ENCODE data around the gene CCDC197.

CCDC197 gene

DNA sequence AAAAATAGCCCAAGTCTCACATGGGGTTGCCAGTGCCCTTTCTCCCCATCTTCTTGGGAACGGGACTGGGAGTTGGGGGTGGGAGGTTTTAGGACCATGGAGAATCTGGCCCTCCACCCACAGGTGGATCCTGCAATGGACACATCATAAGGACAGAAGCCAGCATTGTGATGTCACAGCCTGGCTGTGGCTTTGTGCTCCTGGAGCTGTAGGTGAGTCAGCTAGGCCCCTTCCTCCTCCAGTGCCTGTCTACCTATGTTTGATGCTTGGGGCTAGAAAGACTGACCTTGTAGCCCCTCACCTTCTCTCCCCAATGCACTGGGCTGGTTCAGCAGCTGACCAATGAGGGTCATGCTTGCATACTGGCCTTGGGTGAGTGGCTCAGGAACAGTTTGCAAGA, at the start of gene CCDC197:
CCDC197 (plus strand) TSS at position 220 of the 400 bp plus-strand sequence. CDS start 831 bp downstream, outside the sequence.
- DNase-seq = no peak

DNA sequence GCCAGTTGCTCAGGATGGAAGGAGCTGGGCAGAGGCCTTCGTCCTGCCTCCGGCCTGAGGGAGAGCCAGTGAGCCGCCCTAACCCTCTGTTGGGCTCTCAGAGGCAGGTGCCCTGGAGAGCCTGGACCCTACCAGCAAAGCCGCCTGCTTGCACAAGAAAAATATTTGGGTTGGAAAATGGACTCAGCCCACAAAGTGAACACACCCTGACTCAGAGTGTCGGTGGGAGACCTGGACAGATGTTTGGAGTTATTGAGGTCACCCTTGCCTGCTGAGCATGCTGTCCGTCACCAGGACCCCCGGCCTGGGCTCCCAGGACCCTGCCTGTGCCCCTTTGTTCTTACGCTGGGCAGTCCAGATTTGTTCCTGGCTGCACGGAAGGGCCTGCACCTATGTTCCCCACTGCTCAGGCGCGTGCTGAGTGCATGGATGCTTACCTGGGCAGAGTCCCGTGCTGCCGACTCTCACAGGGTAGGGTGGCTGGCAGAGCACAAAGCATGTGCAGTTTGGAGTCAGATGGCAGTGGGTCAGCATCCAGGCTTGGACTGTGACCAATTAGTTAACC, 47.5 kb upstream of the CCDC197 start:
- DNase-seq = no peak

DNA sequence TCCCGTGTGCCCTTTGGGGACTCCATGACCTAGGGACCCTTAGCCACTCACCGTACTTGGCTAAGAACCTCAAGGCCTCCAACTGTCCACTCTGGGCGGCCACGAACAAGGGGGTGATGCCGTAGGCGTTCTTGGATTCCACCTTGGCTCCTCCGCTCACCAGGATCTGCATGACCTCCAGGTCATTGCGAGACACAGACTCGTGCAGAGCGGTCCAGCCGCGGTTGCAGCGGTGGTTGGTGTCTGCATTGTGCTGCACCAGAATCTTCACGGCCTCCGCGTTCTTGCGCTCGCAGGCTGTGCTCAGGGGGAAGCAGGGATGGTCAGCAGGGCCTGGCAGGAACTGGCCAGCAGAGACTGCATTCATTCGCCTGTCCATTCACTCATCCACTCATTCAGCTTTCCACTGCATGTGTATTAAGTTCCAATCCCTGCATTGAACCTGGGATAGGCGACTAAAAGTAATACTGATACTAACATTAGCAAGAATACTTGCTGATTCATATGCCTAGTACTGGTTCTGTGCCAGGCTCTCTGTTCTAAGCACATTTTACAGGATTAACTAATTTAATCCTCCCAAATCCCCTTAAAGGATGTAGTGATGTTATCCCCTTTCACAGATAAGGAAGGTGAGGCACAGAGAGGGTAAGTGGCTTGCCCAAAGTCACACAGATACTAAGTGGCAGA, 46.0 kb upstream of the CCDC197 start:
- DNase-seq = no peak

DNA sequence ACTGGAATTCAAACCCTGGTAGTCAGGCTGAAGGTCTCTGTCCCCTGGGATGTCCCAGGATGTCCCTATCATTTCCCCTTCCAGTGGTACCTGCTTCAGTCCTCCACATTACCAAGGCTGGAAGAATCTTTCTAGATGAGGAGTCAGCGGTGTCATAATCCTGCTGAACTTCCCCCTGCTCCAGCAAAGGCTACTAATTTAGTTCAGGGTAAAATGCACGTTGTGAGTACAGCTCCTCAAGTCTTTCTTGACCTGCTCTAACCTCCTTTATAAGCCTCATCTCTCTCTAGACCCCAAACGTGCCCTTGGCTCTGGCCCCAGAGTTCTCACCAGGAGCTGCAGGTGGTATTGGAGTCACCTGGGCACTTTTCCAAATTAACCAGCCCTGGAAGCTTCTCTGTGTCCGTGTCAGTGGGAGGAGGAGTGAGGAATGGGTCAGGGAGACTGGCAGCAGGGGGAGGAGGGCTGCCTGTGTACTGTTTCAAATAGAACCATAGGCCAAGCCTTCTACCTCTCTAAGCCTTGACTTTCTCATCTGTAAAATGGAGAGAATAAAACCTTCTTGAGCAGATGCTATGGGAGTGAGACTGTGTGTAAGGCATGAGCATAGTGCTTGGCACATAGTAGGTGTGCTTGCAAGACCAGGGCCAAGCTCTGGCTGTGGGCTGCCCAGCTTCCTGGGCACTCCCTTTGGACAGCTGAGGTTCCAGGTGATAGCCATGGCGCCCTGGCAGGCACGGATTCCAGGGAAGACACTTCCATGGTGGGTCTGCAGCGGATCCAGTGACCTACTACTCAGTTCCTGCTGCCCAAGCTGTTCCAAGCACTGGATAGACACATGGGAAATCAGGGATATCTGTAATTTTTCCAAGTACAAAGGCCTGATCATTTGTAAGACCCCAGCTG, 45.2 kb upstream of the CCDC197 start:
- DNase-seq = peak; percentile 67

DNA sequence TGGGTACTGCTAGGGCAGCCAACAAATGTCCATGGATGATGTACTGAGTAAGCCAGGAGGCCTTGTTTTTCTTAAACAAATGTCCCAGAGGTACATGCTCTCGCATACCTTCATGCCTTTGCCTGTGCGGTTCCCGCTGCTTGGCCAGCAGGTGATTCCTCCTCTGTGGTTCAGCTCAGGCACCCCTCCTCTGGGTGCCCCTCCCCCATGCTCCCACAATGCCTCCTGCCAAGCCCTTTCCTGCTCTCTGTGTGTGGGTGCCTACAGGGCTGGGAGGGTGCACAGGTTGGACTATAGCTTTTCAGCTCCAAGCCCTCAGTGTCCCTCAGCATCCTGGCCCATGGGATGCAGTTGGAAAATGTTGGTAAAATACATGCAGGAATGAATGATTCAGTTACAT, 44.3 kb upstream of the CCDC197 start:
- no peak for DNase-seq

DNA sequence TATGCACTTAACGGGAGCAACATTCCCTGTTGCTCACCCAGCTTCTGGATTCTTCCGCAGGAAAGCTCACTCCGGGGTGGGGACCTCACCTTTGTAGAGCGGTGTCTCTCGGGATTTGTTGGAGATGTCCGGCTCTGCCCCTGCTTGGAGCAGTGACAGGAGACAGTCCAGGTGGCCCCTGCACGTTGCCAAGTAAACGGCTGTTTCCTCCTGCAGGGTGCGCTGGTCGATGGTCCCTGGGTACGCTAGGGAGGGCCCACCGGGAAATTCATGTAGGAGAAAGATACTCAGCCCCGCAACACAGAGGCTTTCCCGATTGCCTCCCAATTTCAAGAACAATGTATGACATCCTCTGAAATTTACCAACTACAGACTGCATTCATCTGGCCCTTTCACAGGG, 43.8 kb upstream of the CCDC197 start:
- no peak for DNase-seq

DNA sequence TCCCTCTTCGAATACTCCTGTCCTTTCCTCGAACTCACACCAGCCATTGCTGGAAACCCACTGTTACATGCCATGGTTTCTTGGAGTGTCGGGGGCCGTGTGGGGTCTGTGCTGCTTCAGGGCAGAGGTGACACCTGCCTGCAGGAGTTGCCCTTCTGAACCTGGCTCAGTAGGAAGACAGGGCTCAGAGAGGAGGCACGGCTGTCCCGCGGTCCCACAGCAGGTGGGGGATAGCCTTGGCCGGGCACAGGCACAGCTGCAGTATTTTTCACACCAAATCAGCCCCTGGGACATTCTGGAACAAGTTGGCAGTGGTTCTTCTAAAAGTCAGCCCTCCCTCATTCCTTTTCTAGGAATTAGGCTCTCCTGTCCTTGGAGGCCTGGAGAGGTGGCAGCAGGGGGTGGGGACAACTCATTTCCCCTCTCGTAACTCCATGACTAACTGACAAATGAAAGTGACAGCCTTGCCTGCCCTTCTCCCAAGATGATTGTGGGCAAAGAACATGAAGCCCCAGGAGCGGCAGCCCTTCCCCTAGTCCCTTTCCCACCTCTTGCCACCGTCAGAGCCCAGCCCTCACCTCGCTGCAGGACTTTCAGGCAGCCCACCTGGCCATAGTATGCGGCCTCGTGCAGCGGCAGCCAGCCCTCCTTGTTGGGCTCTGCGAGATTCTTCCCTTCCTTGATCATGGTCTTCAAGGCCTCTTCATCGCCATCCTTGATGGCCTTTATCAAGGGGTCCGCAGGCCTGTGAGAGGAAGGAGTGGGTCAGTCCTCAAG, 43.2 kb upstream of the CCDC197 start:
- no peak for DNase-seq

DNA sequence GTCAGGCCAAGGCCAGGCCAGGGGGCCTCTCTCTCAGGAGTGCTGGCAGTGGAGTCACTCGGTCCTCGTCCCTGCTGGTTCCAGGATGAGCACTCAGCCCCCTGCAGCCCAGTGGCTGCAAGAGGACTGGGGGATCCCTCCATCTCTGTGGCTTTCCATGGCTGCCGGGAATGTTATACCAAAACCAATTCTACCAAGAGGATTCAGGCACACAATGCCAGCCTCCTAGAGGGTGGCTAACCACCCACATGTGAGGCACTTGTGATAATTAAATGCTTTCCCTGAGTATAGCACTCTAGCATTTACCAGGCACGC, 42.6 kb upstream of the CCDC197 start:
- no peak for DNase-seq

DNA sequence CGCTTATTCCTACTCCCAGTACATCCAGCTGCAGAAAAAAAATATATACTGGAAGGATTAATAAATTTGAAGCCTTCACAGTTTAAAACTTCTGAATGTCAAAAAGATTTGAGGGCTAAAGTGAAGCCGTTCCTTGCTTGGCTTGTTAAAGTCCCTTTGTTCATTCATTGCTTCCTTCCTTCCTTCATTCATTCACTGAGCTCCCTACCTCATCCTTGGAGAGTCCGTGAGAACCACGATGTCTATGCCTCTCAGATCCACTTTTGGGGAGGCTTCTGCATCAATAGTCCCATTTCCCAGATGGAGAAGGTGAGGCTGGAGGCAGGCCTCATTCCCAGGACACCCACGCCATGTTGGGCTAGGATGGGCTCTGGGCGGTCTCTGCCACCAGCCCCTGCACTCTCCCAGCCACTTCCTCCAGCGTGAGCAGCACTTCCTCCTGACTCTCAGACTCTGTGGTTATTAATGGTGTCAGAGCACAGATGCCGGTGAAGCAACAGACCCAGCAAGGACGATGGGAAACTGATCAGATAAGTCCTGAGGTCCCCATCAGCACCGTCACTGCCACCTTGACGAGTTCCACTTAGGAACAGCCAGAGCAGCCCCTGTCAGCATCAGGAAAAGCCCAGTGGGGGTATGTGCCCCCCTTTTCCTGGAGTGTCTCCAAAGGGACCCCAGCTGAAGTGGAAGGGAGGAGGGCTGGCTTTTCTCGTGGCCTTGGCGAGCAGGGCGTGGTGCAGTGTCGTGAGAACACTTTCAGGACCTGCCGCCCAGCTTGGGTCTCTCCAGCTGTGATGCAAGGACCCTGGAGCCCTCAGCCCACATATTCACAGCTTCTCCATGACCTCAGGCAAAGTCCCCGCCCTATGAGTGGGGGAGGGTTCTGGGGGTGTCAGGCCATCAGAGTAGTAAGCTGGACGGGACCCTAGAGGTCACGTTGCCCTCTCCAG, 41.9 kb upstream of the CCDC197 start:
- no peak for DNase-seq

DNA sequence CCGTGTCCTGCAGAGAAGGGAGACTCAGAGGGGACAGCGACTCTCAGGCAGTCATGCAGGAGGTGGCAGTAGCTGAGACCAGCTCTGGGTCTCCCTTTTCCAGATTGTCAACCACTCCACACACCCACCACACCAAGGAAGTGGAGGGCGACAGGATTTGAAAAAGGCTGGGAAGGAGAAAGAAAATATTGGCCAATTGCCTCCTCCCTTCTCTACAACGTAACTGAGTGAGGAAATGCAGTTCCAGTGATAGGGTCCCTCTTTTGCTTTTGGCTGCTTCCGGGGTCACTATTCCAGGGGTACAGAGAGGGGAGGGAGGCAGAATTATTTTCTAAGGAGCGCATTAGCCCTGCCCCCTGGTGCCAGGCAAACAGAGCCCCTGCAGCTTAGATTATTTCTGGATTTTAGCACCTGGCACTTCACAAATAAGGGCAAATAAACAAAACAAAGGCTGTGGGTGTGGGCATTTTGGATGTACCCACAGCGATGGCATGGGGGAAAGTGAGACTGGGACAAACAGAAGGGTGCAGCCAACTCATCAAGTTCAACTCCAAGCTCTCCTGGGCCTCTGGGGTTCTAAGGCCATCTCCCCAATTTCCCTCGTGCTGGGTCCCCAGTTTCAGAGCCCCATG, 41.1 kb upstream of the CCDC197 start:
- DNase-seq = no peak

DNA sequence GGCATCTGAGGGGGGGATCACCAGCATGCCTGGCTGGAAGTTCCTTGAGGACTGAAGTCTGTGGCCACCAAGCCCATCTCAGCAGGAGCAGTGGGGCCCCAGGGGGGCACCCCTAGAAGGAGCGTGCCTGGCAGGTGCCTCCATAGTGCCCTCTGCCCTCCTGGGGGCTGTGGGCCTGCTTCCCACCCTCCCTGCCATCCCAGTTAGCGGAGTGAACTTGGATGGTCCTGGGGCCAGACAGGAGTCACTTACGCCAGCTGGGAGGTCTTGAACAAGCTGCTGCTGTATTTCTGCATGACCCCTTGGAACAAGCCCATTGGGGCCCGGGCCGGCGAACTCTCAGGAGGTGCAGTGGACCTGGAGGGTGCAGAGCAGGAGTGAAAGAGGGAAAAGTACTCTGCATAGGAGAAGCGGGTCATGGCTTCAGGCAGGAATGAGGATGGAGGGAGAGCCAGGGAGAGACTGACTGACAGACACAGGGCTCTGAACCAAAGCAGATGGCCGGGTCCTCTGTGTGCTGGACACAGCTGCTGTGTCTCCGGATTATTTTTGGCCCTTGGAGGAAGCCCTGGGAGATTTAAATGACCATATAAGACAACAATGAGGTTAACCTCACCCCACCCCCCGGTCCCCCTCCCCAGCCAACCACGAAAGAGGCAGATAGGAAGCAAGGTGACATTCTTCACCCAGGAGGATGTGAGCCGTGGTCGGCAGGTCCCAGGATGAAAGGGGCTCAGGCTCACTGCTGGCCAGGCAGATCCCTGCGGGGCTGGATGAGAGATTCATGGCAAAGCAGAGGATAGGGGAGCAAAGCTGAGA, 40.4 kb upstream of the CCDC197 start:
- DNase-seq = no peak

DNA sequence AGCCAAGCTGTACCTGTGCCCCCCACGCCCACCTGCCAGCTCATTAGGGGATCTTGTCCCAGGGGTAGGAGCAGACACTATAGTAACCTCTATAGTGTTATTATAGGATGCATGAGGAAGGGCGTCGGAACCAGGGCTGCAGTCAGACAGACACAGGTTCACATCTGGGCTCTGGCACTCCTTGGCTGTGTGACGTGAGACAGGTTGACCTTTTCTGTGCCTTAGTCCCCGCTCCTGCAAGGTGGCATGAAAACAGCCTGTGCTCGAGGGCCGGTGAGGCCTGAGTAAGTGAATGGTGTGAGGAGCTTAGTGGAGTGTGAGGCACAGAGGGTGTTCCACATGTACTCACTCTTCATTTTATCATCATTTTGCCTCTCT, 39.8 kb upstream of the CCDC197 start:
- DNase-seq = no peak

DNA sequence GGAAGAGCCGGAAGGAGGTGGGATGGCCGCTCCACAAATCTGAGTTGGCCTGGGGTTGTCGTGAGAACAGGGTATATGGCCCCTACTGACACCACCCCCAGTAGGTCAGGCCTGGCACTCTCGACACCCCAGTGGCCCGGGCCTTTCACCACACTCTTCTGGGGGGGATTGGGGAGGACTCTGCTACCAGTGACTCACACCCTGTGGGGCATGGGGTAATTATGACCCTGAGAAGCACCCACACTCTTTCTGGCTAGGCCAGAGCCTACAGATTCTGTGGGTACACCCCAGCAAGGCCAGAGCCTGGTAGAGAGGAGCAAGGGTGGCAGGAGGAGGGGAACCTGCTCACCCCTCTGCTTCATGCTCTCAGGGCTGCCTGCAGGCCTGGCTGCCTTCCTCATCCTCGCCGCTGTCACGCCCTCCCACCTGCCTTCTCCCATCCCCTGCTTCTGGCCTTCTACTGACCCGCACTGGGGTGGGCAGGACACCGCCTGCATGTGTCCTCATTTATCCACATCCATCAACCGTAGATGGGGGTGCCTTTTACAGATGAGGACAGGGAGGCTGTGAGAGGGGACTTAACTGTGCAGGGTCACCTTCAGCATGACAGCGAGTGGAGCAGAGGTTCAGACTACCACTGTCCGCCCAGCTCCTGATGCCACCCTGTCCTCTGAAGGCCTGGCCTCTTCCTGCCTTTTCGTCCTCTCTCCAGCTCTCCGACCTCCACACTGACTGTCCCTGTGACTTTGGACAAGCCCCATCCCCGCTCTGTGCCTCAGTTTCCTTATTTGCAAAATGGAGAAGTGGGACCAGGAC, 39.1 kb upstream of the CCDC197 start:
- DNase-seq = no peak

DNA sequence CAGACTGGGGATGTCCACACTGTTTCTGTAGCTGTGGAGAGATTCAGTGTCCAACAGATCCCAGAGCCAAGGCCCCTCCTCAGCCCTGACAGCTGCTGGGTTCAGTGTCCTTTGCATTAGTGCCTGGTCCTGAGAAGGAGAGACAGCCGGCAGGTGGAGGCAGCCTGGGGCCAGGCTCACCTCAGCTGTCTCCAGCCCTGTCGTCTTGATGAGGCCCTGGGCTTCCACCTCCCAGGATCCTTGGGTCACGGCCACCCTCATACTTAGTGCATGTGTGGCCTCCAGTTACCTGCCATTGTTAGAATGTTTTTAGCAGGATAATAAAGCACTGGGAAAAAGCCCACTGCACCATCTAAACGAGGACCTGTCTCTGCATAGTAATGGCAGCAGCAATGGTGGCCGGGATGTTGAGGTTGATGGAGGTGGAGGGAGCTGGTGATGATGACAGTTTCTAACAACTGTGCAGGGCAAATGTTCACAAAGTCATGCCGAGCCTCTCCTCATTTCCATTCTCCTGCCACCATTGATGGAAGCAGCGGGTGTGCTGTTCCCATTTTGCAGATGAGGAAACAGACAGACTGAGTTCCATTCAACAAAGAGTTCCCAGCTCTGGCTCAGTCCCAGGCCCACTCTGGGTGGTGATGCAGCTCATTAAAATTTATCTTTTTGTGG, 38.4 kb upstream of the CCDC197 start:
- DNase-seq = no peak

DNA sequence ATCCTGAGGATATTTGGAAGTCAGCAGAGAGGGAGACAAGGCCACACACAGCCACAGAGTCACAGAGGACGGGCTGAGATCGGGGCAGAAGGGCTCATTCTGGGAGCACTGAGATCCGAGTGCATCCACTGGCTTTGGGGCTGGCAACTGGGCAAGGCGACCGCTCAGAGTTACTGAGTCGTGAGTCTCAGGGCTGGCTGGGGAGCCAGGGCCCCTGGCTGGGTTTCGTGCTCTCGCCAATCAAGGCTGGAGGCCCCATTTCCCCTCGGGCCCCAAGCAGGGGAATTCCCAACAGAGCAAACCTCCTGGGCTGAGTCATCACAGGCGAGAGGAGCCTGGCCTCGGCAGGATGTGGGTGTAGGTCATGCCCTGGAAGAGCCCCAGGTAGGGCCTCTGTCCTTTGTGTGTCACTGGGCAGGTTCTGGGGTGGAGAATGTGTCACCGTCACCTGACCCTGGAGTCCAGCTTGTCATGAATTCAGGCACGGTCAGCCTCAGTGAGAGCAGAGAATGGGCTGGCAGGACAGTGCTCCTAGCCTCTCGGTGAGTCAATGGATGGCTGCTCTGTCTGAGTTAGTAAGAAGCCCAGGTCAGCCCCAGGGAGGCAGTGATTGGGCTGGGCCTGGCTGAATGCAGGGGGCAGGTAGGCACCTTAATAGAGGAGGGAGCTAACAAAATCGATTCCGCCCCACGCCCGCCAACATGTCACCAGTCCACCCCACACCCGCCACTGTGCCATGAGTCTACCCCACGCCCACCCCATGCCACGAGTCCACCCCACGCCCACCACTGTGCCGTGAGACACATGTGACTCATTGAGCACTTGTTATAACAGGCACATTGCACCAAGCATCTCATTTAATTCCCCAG, 37.6 kb upstream of the CCDC197 start:
- no peak for DNase-seq

DNA sequence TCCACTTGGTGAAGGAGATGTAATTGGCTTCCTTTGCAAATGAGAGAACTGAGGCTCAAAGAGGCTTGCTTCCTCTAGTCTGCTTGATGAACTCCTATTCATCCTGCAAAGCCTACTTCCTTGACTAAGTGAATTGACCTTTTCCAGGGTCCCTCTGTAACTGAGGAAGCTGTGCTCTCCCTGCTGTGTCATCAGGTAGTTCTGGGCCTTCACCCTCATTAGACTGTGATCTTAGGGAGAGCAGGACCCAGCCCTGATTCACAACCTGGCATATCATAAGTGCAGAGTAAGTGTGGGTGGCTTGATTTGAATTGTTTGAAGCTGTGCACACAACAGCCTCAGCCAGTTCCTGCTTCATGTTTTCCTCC, 37.0 kb upstream of the CCDC197 start:
- no peak for DNase-seq

DNA sequence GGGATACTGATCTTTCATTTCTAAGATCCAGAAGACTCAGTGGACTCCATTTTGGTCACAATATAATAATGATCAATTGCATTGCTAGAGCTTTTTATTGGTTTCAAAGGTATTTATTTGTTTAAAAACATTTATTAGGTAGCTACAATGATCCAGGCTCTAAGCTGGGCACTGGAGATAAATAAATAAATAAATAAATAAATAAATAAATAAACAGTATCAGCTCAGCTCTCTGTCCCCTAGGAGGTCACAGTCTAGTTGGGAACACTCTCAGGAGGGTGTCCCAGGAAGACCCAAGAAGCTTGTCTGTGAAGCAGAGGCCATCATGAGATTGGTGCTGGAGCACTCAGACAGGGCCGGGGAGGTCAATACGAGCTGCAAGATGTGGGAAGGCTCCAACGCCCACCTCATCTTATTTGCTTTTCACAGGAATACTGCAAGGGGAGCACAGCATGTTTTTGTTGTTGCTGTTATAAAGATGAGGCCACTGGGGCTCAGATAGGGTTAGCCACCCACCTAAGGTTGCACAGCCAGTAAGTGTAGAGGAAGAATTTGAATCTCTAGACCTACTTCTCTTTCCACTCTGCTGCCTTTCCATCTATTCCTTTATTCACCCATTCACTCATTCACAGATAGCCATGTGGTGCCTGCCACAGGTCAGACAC, 36.2 kb upstream of the CCDC197 start:
- no peak for DNase-seq

DNA sequence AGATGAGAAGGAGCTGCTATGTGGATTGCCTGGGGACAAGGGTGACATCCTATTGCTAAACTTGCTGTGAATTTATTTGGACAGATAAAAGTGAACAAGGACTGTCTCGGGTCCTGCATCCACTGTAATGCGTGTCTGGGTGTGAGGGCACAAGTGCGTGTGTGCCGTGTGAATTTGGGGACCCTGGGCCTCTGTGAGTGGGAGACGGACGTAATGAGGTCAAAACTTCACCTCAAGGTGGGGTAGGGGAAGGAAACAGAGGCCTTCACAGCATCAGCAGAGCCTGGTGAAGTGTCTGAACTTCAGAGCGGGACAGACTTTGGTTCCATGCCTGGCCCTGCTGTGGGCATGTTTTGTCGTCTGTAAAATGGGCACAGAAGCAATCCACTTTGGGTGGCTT, 35.5 kb upstream of the CCDC197 start:
- DNase-seq = no peak
